T-helper 17 cell (primary cell): Measurements from ENCODE around the gene IARS1. TPM values are rescaled to one million over a fixed set of nuclear protein-coding genes. Genes with fewer than 3 reads are reported as not detected.

Source experiments
- ATAC-seq: fragments of 150-1000 bp; cut with Tn5 transposase; 2 replicates; pipeline ENCODE4 v1.10.0; 2021; ENCODE audit warnings: mild to moderate bottlenecking, moderate library complexity
- DNase-seq, 3 donors: peaks; one replicate each; pipeline versions ENCODE4 v3.0.0 to v3.0.0-alpha.2; 2020 to 2021
- H3K9me3 ChIP-seq: one replicate; pipeline ENCODE4 v1.7.0; 2013; ENCODE audit warnings: low read length, mild to moderate bottlenecking; ENCODE audit not compliant: control insufficient read depth, poor library complexity, severe bottlenecking
- H3K27ac Mint-ChIP-seq: one replicate; pipeline ENCODE4 v1.8.0; 2022; ENCODE audit warnings: mild to moderate bottlenecking, moderate library complexity, mixed read lengths
- H3K27me3 Mint-ChIP-seq: one replicate; pipeline ENCODE4 v1.8.0; 2022; ENCODE audit warnings: mixed read lengths
- H3K36me3 Mint-ChIP-seq: one replicate; pipeline ENCODE4 v1.8.0; 2022; ENCODE audit warnings: low read depth, mixed read lengths
- H3K4me1 Mint-ChIP-seq: one replicate; pipeline ENCODE4 v1.8.0; 2022; ENCODE audit warnings: mild to moderate bottlenecking, mixed read lengths
- H3K4me3 Mint-ChIP-seq: one replicate; pipeline ENCODE4 v1.8.0; 2022; ENCODE audit warnings: mild to moderate bottlenecking, moderate library complexity, mixed read lengths
- total RNA-seq, 4 donors: library from RNA in 2 of 4; stranded (reverse) in 2 of 4; gene quantifications; one replicate each; pipeline ENCODE4 v1.2.3 and lab custom pipeline; 2022 to 2026

IARS1 gene
- 10 to 100 TPM; 68.5 to 75.8 TPM for total RNA-seq
- total RNA-seq (lab: John Stamatoyannopoulos, UW) = 148 to 681 reads per million in 2 donors

GRCh38 chr9:92293452-92294296 lies at the start of gene IARS1:
Gene IARS1, minus strand, starts transcription at chr9:92293697. Its CDS starts 4,278 bp downstream, at chr9:92289419.
- Mint-ChIP-seq H3K27me3 (no peaks in the 10 kb centered on the region), H3K36me3 (peaks cover 2% of the 10 kb centered on the region), H3K4me3 (peak within 1 kb of the TSS; percentile 99), H3K27ac (peak within 1 kb of the TSS; percentile 99), H3K4me1 (peaks cover 44% of the 10 kb centered on the region)
- ATAC-seq (peak; percentile 93), DNase-seq (peak; percentile 97 to 100 (median 99))
- H3K9me3 ChIP-seq = no peaks in the 10 kb centered on the region

DNA sequence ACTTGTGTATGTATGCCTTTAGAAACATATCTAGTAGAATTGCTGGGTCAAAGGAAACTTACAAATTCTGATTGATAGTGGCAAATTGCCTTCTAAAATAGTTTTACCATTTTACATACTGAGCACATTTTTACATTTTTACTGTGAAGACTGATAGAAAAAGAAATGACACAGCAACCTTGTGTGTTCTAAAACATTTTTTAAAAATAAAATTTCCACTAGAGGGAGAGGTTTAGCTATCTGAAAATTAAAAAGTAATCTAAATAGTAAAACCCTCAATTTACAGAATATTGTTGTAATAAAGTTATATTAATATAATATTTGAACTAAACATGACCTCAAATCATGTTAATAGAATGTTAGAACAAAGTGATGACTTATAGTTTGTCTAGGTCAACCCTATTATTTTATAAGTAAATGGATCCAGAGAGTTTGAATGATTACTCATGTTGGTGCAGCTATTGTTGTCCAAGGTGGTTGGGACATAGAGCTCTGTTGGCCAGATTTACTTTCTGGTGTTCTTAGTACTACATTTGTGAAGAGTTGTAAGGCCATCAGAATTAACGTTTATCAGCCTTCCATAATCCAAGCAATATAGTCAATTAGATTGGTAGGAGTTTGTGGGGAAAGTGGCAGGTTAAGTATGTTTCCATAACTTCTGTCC lies 49.5 kb upstream of the IARS1 start:
- no peaks in the 10 kb centered on the region for H3K36me3 Mint-ChIP-seq
- DNase-seq (no peak), ATAC-seq (no peak)
- H3K9me3 ChIP-seq = no peaks in the 10 kb centered on the region
- no peak overlapping the region for H3K27ac Mint-ChIP-seq
- no peak overlapping the region for H3K4me3 Mint-ChIP-seq
- H3K27me3 Mint-ChIP-seq = no peaks in the 10 kb centered on the region
- H3K4me1 Mint-ChIP-seq = peaks cover 6% of the 10 kb centered on the region

GRCh38 chr9:92341578-92341977 lies 48.1 kb upstream of the IARS1 start:
- DNase-seq (no peak), ATAC-seq (no peak)
- Mint-ChIP-seq H3K27me3 (no peaks in the 10 kb centered on the region), H3K36me3 (no peaks in the 10 kb centered on the region), H3K4me1 (peaks cover 2% of the 10 kb centered on the region), H3K4me3 (no peak overlapping the region), H3K27ac (no peak overlapping the region)
- H3K9me3 ChIP-seq = no peaks in the 10 kb centered on the region

- Mint-ChIP-seq H3K27me3 (no peaks in the 10 kb centered on the region), H3K27ac (no peak overlapping the region), H3K36me3 (no peaks in the 10 kb centered on the region), H3K4me1 (no peaks in the 10 kb centered on the region), H3K4me3 (no peak overlapping the region)
- no peak for ATAC-seq
- no peak for DNase-seq
- no peaks in the 10 kb centered on the region for H3K9me3 ChIP-seq
These were observed 39.8 kb upstream of the IARS1 start for GRCh38 chr9:92333282-92333634.

DNA sequence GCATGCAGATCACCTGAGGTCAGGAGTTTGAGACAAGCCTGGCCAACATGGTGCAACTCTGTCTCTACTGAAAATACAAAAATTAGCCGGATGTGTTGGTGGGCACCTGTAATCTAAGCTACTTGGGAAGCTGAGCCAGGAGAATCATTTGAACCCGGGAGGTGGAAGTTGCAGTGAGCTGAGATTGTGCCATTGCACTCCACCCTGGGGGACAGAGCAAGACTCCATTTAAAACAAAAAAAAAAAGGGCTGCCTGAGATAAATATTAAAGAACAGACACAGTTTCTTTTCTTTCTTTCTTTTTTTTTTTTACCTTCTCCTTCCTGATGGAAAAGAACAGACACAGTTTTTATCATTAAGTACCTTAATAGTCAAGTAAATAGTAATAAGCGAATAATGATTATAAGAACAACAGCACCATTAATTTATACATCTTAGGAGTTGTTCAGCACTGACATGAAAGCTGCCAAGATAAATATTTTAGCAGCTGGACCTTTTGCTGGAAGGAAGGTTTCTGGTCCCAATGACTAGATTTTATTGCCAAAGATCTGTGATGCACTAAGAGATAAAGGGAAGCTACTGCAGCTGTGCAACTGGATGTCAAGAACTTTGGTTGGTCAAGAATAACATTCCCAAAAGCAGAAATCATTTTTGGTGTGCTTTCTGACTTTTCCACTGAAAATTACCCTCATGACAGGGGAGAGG lies 39.2 kb upstream of the IARS1 start:
- H3K27me3 Mint-ChIP-seq = no peaks in the 10 kb centered on the region
- no peak for ATAC-seq
- H3K9me3 ChIP-seq = no peaks in the 10 kb centered on the region
- H3K27ac Mint-ChIP-seq = no peak overlapping the region
- DNase-seq = no peak
- H3K36me3 Mint-ChIP-seq = no peaks in the 10 kb centered on the region
- H3K4me1 Mint-ChIP-seq = no peaks in the 10 kb centered on the region
- H3K4me3 Mint-ChIP-seq = no peak overlapping the region

GRCh38 chr9:92328225-92328624 lies 34.7 kb upstream of the IARS1 start:
- Mint-ChIP-seq H3K4me1 (peaks cover 26% of the 10 kb centered on the region), H3K4me3 (no peak overlapping the region)
- no peak for DNase-seq

GRCh38 chr9:92327283-92327850 lies 33.9 kb upstream of the IARS1 start:
- Mint-ChIP-seq H3K36me3 (peaks cover 5% of the 10 kb centered on the region), H3K27ac (peak overlapping the region; percentile 21), H3K4me3 (peak overlapping the region; percentile 99), H3K4me1 (peaks cover 28% of the 10 kb centered on the region), H3K27me3 (no peaks in the 10 kb centered on the region)
- no peaks in the 10 kb centered on the region for H3K9me3 ChIP-seq
- ATAC-seq (no peak), DNase-seq (no peak)

More at GRCh38 chr9:92328225-92328624, 34.7 kb upstream of the IARS1 start:
- no peaks in the 10 kb centered on the region for H3K27me3 Mint-ChIP-seq
- H3K36me3 Mint-ChIP-seq = peaks cover 5% of the 10 kb centered on the region
- peak overlapping the region; percentile 21 for H3K27ac Mint-ChIP-seq
- no peaks in the 10 kb centered on the region for H3K9me3 ChIP-seq
- ATAC-seq = no peak

- peak overlapping the region; percentile 99 for H3K4me3 Mint-ChIP-seq
- peak overlapping the region; percentile 100 for H3K27ac Mint-ChIP-seq
- peaks cover 28% of the 10 kb centered on the region for H3K4me1 Mint-ChIP-seq
- no peaks in the 10 kb centered on the region for H3K9me3 ChIP-seq
- ATAC-seq (no peak), DNase-seq (no peak)
- no peaks in the 10 kb centered on the region for H3K27me3 Mint-ChIP-seq
- peaks cover 5% of the 10 kb centered on the region for H3K36me3 Mint-ChIP-seq
These were observed 32.5 kb upstream of the IARS1 start for GRCh38 chr9:92325991-92326500.

GRCh38 chr9:92325269-92325990 lies 31.9 kb upstream of the IARS1 start, which contains the start of the genes CENPP and NOL8:
Gene CENPP, plus strand, starts transcription at chr9:92325953.
Gene NOL8, minus strand, starts transcription at chr9:92325350. Its CDS starts 1,189 bp downstream, at chr9:92324161.
- ATAC-seq = peak; percentile 95
- Mint-ChIP-seq H3K27me3 (no peaks in the 10 kb centered on the region), H3K4me1 (peaks cover 28% of the 10 kb centered on the region), H3K4me3 (peak within 1 kb of the TSS; percentile 99), H3K27ac (peak within 1 kb of the TSS; percentile 100), H3K36me3 (peaks cover 5% of the 10 kb centered on the region)
- DNase-seq = peak; percentile 68 to 75 (median 69)
- no peaks in the 10 kb centered on the region for H3K9me3 ChIP-seq

- no peaks in the 10 kb centered on the region for H3K9me3 ChIP-seq
- peaks cover 28% of the 10 kb centered on the region for H3K4me1 Mint-ChIP-seq
- H3K27me3 Mint-ChIP-seq = no peaks in the 10 kb centered on the region
- H3K4me3 Mint-ChIP-seq = peak overlapping the region; percentile 99
- H3K27ac Mint-ChIP-seq = peak overlapping the region; percentile 100
- ATAC-seq = peak; percentile 15
- no peak for DNase-seq
- H3K36me3 Mint-ChIP-seq = peaks cover 8% of the 10 kb centered on the region
These were observed 31.4 kb upstream of the IARS1 start for GRCh38 chr9:92324889-92325268.

DNA sequence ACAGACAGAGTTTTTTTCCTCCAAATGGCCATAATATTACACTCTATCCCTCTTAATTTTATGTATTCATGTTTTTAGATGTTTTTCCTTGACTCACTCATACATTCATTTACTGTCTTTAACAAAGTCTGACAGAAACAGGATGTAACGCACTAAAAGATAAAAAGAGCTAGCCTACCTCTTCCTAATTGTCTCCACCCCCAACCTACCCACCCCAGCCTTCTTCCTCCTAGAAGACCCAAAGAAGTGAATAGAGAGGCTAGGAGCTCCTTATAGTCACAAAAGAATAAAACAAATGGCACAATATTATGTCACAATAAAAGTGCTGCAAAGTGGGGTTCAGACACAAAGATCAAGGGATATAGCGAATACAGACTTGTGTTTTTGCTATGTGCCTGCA lies 30.9 kb upstream of the IARS1 start:
- Mint-ChIP-seq H3K4me1 (peaks cover 28% of the 10 kb centered on the region), H3K4me3 (peak overlapping the region; percentile 99), H3K27me3 (no peaks in the 10 kb centered on the region), H3K27ac (peak overlapping the region; percentile 100), H3K36me3 (peaks cover 9% of the 10 kb centered on the region)
- H3K9me3 ChIP-seq = no peaks in the 10 kb centered on the region
- DNase-seq (no peak), ATAC-seq (no peak)

DNA sequence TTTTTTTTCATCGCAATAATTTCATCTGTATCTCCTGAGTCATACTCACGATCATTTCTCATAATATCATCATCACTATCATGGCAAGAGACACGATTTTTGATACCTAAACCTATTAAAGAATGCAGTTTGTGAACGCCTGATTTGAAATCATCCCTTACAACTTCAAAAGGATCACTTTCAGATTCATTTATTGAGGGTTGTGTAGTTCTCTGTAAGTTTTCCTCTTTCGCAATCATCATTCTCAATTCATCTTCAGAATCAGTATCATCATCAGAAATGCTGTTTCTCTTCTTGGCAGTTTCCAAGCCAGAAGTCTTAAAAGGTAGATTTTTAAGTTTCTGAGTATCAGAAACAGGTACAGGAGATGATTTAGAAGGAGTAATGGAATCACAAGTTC lies 22.0 kb upstream of the IARS1 start:
- peaks cover 23% of the 10 kb centered on the region for H3K4me1 Mint-ChIP-seq
- ATAC-seq (no peak), DNase-seq (no peak)
- H3K36me3 Mint-ChIP-seq = peaks cover 10% of the 10 kb centered on the region
- peak overlapping the region; percentile 65 for H3K27ac Mint-ChIP-seq
- H3K9me3 ChIP-seq = no peaks in the 10 kb centered on the region
- H3K4me3 Mint-ChIP-seq = no peak overlapping the region
- H3K27me3 Mint-ChIP-seq = no peaks in the 10 kb centered on the region
